Fibroblast of skin of right quadriceps (primary cell): ENCODE data around the gene LRRC18.

ENCODE experiments used
- DNase-seq: peaks from one replicate; pipeline ENCODE4 v3.0.0-alpha.2; 2013

Gene LRRC18

GRCh38 chr10:48939790-48940325 lies at the start of gene LRRC18:
Gene LRRC18, minus strand, starts transcription at chr10:48939840. Its CDS starts 25,685 bp downstream, at chr10:48914155.
- DNase-seq, result no peak

GRCh38 chr10:48985621-48986158 lies 46.0 kb upstream of the LRRC18 start:
- DNase-seq, result no peak

GRCh38 chr10:48983648-48984351 lies 44.2 kb upstream of the LRRC18 start:
- no peak for DNase-seq

- DNase-seq, result no peak
Observed at GRCh38 chr10:48982584-48982983, 42.9 kb upstream of the LRRC18 start.

- peak; percentile 22 for DNase-seq
Observed at GRCh38 chr10:48981310-48981907, 41.8 kb upstream of the LRRC18 start.

GRCh38 chr10:48978318-48978717 lies 38.7 kb upstream of the LRRC18 start:
- no peak for DNase-seq

- DNase-seq, result peak; percentile 9
Observed at GRCh38 chr10:48976196-48976595, 36.6 kb upstream of the LRRC18 start.

GRCh38 chr10:48974510-48975156 lies 35.0 kb upstream of the LRRC18 start:
- DNase-seq, result no peak

- DNase-seq, result no peak
Observed at GRCh38 chr10:48973065-48973464, 33.4 kb upstream of the LRRC18 start.

- DNase-seq, result no peak
Observed at GRCh38 chr10:48970654-48971053, 31.0 kb upstream of the LRRC18 start.

- no peak for DNase-seq
Observed at GRCh38 chr10:48970046-48970445, 30.4 kb upstream of the LRRC18 start.

GRCh38 chr10:48968036-48968435 lies 28.4 kb upstream of the LRRC18 start:
- DNase-seq, result no peak

GRCh38 chr10:48965460-48965859 lies 25.8 kb upstream of the LRRC18 start:
- no peak for DNase-seq

- DNase-seq, result no peak
Observed at GRCh38 chr10:48964038-48964437, 24.4 kb upstream of the LRRC18 start.

- no peak for DNase-seq
Observed at GRCh38 chr10:48958598-48959190, 19.1 kb upstream of the LRRC18 start.

GRCh38 chr10:48957361-48958151 lies 17.9 kb upstream of the LRRC18 start:
- no peak for DNase-seq

- DNase-seq, result no peak
Observed at GRCh38 chr10:48951707-48952106, 12.1 kb upstream of the LRRC18 start.

GRCh38 chr10:48948470-48949037 lies 8.9 kb upstream of the LRRC18 start:
- no peak for DNase-seq

- no peak for DNase-seq
Observed at GRCh38 chr10:48947690-48948469, 8.2 kb upstream of the LRRC18 start.

GRCh38 chr10:48946891-48947500 lies 7.4 kb upstream of the LRRC18 start:
- no peak for DNase-seq

- no peak for DNase-seq
Observed at GRCh38 chr10:48946332-48946731, 6.7 kb upstream of the LRRC18 start.
